HG03103 (cell line): ENCODE data around the gene OPTC.
"Not testable (repeated sequence)": the region's sequence is repeated elsewhere in the genome, so short reads cannot be mapped to it uniquely, and the experiment has no call there.

Experiments
- ATAC-seq: cut with Tn5 transposase; IDR thresholded peaks from one replicate; pipeline ENCODE4 v1.9.1; 2021; ENCODE audit warnings: low read depth; ENCODE audit not compliant: unreplicated experiment

The OPTC gene

DNA sequence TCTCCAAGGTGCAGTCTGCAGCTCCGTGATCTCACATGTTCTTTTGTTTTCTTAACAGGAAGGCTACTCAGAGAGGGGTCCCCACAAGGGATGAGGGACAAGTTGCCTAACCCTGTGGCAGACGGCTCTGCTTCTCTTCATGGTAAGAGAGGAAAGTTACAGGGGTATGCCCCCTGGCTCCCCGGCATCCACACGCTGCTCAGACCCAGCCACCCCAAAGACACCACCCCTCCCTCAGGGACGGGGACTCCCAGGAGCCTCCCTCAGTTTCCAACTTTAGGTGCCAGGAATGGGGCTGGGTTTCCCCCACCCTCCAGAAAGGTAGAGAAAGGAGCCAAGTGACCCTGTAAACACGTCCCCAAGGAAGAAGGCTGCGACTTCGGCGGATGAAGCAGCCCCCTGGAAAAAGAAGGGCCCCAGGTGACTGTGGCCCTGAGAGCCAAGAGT lies 19.7 kb downstream of the OPTC start:
- no peak for ATAC-seq

DNA sequence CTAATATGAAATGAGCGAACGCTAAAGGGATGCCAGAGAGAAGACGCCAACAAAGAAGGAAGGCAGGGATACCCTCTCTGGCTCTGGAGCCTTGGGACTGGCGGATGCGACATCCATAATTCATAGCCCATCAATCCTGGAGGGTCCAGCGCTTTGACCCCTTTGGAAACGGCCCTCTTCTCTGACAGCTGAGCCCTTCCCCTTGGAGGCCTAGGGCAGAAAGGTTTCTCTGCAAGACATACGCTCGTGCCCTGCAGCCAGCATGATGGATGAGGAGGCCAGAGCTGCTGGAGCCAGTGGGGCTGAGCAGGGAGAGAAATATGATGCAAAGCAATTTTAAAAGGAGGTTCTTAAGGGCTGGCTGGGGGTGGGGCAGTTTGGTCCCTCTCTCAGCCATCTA lies 22.2 kb downstream of the OPTC start:
- ATAC-seq: no peak

DNA sequence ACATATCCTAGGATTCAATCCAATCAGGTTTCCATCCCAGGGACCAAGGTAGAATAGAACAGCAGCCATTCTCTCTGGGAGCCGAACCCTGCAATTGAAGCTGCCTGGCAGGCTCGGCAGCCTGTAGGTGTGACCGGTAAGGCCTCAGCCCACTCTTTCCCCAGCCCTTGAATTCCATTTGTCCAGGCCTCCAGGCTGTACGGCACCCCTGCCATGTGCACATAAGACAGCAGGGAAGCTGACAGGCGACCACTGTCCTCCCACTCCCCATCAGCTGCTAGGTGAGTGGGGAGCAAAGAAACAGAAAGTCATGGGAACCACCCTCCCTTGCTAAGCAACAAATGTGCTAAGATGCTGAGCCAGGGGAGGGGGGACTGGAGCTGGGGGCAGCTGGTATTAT lies 23.0 kb downstream of the OPTC start:
- no peak for ATAC-seq

DNA sequence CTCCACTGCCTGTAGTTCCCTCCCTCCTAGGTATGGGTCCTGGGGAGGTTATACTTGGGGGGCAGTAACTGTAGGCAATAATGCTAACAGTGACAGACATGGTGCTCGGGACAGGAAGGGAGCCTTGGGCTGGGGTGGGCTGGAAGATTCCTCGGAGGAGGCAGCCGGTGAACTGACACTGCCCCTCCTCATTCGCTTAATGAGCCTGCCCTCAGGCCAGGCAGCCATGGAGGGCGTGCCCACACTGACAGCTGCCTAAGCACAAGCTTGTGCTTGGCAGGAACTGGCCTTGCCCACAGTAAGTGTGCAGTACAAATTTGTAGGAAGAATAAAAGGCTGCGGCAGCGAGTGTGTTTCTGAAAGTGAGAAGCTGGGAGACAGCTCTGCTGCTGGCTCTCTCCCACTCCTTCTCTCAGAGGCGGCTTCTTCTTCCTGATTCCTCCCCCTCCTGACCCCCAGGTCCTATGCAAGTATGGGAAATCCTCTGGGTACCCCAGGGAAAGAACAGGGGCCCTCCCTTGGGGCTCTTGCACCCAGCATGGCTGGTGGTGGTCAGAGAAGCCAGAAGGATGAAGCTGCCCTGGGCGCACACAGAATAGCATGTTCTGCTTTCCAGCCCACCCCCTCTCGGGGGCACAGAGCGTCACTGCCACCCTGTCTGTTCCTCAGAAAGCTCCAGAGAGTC lies 23.6 kb downstream of the OPTC start:
- ATAC-seq: no peak

DNA sequence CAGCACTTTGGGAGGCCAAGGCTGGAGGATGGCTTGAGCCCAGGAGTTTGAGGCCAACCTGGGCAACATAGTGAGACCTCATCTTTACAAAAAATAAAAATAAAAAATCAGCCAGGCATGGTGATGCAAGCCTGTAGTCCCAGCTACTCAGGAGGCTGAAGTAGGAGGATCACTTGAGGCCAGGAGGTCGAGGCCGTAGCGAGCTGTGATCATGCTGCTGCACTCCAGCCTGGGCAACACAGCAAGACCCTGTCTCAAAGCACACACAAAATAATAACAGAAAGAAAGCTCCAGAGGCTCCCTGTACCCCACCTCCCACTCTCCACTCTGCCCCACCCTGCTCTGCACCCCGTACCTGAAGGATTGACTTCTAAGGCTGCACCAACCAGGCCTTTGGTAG lies 24.2 kb downstream of the OPTC start:
- not testable (repeated sequence) for ATAC-seq

DNA sequence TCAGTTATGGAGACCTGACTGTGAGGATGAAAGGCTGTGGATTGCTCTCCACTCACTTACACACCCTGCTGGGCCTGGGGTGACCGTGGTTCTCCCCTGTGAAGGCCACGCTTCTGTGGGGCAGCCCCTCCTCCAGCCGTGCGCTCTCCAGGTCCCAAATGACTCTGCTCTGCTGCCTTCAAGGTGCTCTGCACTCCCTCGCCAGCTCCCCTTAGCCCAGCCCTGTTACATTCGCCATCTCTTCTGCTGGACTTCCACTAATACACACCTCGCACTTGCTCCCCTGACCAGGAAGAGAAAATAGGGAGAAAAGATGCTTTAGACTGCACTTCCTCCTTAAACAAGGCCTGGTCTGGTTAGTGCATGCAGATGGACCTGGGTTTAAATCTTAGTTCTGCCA lies 24.6 kb downstream of the OPTC start:
- ATAC-seq: no peak

DNA sequence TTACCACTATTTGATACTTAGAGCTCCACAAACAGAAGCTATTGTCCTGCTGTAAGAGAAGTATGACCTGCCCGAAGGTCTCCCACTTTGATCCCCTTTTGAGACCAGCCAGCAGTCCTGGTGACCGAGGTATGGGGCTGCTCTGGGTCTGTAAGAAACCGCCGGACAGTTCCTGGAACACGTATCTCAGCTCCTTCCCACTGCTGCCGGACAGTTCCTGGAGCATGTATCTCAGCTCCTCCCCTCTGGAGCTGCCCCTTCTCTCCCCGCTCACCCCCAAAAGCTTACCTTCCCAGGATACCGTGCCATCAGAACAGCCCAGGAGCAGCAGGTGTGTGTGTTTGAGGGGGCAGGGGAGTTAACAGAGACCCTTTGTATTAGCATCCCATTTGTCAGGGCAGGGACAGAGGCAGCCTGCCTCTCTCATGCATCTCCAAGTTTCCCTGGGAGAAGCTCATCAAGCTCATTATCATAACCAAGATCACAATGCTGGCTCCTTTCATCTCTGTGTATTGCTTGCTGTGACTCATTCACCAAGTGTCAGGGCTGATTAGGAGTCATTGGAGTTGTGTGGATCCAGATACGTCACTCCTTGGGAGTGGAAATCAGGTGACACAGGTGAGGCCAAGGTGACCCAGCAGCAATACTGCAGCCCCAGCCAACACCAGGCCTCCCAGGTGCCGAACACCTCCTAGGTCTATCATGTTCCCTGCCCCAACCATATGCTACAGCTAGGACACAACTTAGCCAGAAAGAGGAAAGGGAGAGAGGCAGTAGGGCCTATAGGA lies 25.3 kb downstream of the OPTC start:
- ATAC-seq: no peak

DNA sequence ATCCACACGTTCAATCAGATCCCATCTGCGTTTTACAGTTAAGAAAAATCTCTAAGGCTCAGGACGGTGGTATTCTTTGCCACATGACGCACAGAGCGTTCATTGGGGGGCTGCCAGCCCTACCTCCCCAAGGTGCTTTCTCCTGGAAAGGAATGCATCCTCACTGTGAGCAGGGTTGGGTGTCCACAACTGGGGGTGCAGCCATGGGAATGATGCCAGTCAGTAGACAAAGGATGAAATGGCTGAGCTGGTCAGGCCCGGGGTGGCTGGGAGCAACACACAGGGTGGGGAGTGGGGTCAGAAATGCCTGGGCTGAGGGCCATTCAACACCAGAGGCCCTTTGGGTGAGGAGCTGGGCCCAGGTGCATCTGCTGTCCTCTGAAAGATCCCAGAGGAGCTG lies 25.9 kb downstream of the OPTC start:
- ATAC-seq: no peak

DNA sequence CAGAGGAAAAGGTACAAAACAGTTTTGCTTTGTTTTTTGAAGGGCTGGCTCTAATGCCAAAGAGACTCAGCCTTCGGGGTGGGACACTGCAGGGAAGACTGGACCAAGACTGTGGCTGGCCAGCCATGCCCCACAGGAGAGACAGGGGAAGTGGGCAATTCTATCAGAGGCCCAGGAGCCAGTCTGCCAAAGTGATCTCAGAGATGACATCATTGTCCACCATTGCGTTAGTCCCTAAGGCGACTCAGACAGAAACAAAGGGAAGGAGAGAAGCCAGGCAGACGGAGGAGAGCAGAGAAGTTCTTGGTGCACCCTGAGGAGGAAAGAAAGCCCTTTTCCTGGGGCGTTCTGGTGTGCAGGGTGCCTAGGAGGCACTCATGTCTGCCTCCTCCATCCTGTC lies 26.4 kb downstream of the OPTC start:
- no peak for ATAC-seq

DNA sequence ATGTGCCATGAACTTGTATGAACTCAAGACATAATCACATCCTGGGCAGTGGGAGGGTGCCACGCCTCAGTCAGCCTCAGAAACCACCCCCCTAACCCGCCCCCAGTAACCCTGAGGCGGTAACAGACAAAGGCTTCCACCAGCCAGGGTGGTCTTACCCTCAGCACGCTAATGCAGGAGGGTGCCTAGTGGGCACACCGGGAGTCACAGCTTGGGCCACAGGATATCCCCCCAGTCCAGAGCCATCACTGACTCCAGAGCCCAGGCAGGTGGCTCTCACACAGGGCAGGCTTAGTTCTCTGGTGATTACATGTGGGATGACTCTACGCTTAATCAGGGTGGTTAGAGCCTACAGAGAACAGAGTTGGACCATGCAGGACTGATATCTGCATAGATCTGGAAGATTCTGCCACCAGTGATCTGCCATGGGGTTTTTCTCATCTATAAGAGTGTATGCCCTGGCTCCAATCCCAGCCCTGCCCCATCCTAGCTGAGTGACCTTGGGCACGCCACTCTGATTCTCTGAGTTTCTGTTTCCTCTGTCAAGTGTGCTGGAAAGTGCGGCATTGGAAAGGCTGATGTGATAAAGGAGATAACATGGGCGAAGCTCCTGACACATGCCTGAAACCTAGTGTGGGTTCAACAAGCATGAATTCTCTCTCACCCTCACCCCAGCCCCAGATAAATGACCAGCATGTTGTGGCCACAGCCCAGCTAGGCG lies 27.3 kb downstream of the OPTC start:
- no peak for ATAC-seq

DNA sequence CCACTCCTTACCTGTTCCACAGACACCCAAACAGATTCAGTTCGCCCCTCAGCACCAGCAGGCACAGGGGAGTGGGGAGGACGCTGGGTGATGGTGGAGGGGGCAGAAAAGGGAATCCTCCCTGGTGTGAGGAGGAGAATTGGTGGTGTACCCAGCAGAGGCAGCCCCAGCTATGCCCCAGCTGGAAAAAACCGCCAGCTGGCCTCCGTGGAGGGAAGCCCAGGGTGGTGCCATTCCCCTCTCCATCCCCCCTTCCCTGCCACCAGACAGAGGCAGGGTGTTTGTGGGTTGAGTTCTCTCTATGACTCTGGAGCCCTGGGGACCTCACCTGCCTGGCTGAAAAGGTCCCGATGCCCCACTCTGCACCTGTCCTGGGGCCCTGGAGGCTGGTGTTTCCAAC lies 27.9 kb downstream of the OPTC start:
- ATAC-seq: no peak

DNA sequence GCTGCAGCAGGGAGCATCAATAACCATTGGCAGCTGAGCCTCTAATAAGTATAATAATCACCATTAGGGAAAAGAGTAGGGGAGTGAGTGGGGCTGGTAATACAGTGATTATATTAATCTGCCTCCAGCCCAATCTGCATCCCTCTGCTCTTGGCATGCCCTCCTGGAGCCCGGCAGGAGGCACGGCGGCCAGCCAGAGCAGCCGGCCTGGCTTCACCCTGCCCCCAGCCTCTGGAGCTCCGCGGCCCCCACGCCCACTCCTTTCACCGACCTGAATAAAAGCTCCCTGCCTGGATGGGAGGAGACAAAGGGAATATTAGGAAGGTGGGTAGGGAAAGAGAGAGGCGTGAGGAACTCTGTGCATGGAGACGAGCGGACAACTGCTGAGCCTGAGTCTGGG lies 28.3 kb downstream of the OPTC start:
- no peak for ATAC-seq

DNA sequence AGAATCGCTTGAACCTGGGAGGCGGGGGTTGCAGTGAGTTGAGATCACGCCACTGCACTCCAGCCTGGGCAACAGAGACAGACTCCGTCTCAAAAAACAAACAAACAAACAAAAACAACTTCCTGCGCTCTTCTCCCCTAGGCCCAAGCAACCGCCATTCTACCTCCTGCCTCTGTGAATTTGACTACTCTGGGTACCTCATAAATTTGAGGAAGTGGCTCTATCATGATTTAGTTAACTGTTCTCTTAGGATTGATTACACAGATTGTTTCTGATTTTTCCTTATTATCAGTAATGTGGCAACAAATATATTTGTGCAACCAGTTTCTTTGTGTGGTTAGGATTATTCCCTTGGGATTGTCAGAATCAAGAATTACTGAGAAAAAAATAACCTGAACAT lies 29.7 kb downstream of the OPTC start:
- no peak for ATAC-seq

DNA sequence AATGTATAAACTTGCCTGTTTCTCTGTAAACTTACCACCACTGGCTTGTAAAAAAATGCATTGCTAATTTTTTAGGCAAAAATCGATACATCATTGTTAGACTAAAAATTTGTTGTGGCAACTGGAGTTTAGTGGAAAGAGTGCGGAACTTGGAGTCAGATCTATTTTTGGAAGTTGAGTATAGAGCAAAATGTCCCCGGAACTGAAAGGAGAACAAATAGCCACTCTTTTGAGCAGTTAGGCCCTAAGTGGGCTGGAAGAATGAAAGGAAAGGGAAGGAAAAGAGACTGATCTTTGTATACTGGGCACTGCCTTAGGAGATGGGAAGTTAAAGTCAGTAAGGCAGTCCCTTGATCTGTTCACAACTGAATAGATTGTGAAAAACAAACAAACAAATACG lies 30.2 kb downstream of the OPTC start:
- ATAC-seq: no peak

DNA sequence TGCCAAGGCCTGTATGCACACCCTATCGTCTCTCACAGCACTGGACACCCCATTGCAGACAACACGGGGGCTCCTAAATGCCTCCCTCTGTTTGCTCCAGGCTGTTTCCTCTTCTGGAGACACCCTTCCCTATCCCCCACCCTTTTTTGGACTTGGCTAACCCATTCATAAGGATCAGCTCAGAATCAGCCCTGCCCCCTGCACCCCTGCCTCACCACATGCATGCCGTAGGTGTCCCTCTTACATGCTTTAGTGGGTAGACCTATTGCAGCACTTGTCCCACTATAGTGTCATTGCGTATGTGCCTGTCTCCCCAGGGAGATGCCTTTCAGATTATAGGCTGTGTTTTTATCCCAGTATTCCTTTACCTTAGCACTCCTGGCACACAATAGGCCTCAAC lies 30.9 kb downstream of the OPTC start:
- ATAC-seq: no peak

DNA sequence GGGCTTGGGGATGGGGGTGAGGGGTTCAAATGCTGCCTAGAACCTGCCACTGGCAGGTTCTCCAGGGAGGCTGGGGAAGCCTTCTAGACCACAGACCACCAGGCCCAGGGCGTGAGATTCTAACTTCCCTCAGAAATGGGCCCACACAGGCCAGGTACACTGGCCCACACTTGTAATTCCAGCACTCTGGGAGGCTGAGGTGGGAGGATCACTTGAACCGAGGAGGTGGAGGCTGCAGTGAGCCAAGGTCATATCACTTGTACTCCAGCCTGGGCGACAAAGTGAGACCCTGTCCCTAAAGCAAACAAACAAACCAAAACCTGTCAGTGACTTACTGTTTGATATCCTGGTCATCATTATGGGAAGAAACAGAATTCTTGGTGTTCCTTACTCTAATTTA lies 31.7 kb downstream of the OPTC start:
- ATAC-seq: no peak

DNA sequence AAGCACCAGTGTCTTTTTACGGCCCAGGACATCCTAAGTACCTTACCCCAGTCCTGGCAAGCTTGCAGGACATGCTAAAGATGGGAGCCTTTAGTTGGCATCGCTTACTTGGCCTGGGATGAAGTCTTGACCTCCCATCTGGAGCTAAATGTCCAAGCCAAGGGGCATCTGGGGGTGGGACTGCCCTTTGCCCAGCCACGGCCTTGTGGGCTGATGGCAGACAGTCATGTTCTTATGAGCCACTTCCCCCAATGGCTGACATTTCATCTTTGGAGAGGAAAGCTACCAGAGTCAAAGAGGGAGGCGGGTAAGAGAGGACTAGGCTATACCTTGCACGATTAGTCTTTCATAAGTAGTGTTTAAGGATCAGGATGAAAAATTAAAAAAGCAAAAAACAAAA lies 32.2 kb downstream of the OPTC start:
- ATAC-seq: no peak

DNA sequence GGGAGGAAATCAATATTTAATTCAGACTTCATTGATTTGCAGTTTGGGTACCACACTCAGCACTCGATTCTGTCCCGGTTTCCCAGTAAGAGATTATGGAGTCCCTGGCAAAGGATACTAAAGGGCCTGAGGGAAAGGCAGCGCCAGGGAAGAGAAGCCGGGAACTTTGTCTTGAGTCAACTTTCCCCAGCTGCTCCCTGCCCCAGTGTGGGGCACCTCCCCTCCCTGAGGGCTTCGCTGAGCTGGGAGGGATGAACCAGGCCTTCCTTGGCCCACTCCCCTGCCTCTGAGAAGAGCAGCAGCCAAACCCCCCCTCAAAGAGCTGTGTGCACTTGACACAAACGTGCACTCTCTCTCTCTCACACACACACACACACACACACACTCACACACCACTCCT lies 32.6 kb downstream of the OPTC start:
- ATAC-seq: no peak

DNA sequence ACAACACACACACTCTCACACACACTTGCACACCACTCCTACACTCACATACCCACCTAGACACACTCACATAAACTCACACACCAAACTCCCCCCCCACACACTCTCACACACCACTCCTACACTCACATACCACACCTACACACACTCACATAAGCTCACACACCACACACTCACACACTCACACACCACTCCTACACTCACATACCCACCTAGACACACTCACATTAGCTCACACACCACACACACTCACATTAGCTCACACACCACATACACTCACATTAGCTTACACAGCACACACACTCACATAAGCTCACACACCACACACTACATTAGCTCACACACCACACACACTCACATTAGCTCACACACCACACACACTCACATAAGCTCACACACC lies 33.1 kb downstream of the OPTC start:
- ATAC-seq: no peak

DNA sequence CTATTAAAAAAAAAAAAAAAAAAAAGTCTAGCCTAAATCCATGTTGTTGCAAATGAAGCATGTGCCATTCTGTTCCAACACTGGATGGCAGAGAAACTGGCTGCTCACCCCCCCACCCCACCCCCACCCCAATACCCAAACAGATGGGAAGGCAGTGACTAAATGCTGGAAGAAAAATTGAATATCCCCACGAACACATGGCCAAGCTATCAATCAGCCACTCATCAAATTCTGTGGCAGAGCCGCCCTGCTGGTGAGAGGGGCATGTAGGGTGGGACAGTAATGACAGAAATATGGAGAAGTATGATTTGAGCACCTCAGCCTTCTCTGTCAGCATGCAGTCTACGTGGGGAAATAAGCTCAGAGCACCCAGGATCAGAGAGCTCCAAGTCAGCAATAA lies 34.1 kb downstream of the OPTC start:
- no peak for ATAC-seq

DNA sequence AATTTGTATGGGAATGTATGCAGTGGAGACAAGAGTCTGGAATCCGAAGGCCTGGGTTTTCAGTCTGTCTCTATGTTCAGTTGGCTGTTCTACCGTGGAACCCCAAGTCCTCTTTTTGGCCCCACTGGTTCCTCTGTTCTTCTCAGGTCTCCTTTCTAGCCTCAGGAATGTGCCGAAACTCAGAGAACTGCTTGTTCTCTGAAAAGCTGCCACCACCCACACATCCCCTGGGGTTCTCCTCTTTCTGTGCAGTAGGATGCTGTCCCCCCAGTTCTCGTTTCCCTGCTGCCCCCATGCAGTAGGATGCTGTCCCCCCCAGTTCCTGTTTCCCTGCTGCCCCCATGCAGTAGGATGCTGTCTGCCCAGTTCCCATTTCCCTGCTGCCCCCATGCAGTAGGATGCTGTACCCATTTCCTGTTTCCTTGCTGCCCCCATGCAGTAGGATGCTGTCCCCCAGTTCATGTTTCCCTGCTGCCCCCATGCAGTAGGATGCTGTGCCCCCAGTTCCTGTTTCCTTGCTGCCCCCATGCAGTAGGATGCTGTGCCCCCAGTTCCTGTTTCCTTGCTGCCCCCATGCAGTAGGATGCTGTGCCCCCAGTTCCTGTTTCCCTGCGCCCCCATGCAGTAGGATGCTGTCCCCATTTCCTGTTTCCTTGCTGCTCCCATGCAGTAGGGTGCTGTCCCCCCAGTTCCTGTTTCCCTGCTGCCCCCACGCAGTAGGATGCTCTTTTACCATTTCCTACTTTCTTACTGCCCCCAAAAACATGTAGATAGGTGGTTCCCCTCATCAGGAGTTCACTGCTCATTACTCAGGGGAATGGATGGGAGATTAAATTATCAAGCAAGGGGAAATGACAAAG lies 35.3 kb downstream of the OPTC start:
- no peak for ATAC-seq
